NCI-H226 (cell line): Measurements from ENCODE around the gene DPY19L1.
"Not testable (repeated sequence)": the region's sequence is repeated elsewhere in the genome, so short reads cannot be mapped to it uniquely, and the experiment has no call there.

ENCODE experiments used
- DNase-seq: peaks from one replicate; pipeline ENCODE4 v3.0.0-alpha.2; 2015

Gene DPY19L1

GRCh38 chr7:35030848-35031247 is 6.4 kb downstream of the DPY19L1 start:
- no peak for DNase-seq

- no peak for DNase-seq
Measured at GRCh38 chr7:35029311-35029710, 8.0 kb downstream of the DPY19L1 start.

- peak; percentile 49 for DNase-seq
Measured at GRCh38 chr7:35026150-35026549, 11.1 kb downstream of the DPY19L1 start.

- DNase-seq, result peak; percentile 30
Measured at GRCh38 chr7:35025369-35025870, 11.9 kb downstream of the DPY19L1 start.

- DNase-seq, result no peak
Measured at GRCh38 chr7:35024298-35024697, 13.0 kb downstream of the DPY19L1 start.

GRCh38 chr7:35022725-35023124 is 14.6 kb downstream of the DPY19L1 start:
- DNase-seq, result no peak

- no peak for DNase-seq
Measured at GRCh38 chr7:35021445-35021844, 15.8 kb downstream of the DPY19L1 start.

- no peak for DNase-seq
Measured at GRCh38 chr7:35019801-35020200, 17.5 kb downstream of the DPY19L1 start.

GRCh38 chr7:35019179-35019729 is 18.0 kb downstream of the DPY19L1 start:
- no peak for DNase-seq

- no peak for DNase-seq
Measured at GRCh38 chr7:35015346-35015859, 21.9 kb downstream of the DPY19L1 start.

- DNase-seq, result no peak
Measured at GRCh38 chr7:35012160-35012559, 25.1 kb downstream of the DPY19L1 start.

- DNase-seq, result no peak
Measured at GRCh38 chr7:35011085-35011484, 26.2 kb downstream of the DPY19L1 start.

GRCh38 chr7:35007768-35008167 is 29.5 kb downstream of the DPY19L1 start:
- no peak for DNase-seq

- no peak for DNase-seq
Measured at GRCh38 chr7:35004531-35005095, 32.7 kb downstream of the DPY19L1 start.

GRCh38 chr7:35003679-35004303 is 33.5 kb downstream of the DPY19L1 start:
- DNase-seq, result peak; percentile 100

GRCh38 chr7:35003177-35003650 is 34.1 kb downstream of the DPY19L1 start:
- DNase-seq, result peak; percentile 88

GRCh38 chr7:34998335-34998734 is 39.0 kb downstream of the DPY19L1 start:
- not testable (repeated sequence) for DNase-seq

- not testable (repeated sequence) for DNase-seq
Measured at GRCh38 chr7:34996423-34997090, 40.7 kb downstream of the DPY19L1 start.

- no peak for DNase-seq
Measured at GRCh38 chr7:34995757-34996156, 41.5 kb downstream of the DPY19L1 start.

- DNase-seq, result no peak
Measured at GRCh38 chr7:34991938-34992840, 45.1 kb downstream of the DPY19L1 start.

GRCh38 chr7:34988442-34989125 is 48.7 kb downstream of the DPY19L1 start:
- not testable (repeated sequence) for DNase-seq

GRCh38 chr7:34985155-34985554 is 52.1 kb downstream of the DPY19L1 start:
- not testable (repeated sequence) for DNase-seq
